ENCODE results near the gene ZNF236.
"Not testable (repeated sequence)": the region's sequence is repeated elsewhere in the genome, so short reads cannot be mapped to it uniquely, and the experiment has no call there.

The ZNF236 gene

DNA sequence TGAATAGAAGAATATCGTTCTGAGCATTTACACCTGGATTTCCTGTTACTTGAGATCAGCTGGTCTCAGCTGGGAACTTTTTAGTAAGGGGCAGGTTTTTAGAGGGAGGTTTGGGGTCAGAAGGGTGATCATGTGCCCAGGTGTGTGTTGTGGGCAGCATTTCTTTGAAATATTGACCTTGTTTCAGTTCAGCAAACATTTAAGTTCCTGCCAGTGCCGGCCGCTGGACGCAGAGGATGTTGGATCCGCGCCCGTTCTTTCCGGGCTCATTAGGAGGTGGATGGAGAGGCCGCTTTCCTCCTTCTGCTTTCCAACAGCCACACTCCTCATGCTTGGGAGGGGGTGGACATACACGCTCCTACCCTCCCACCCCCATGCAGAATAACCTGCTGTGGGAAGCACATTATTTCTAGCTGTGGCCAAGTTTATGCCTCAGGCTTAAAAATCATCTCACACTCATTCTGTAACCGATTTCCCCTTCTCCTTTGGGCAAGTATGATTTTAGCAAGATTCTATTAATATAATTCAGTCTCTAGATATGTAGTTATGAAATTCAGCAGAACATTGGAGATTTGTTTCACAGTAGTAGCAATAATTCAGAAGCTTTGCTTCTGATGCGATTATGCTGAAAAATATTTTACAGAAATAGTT is 131.4 kb downstream of the ZNF236 start:
- DNase-seq = no peak

DNA sequence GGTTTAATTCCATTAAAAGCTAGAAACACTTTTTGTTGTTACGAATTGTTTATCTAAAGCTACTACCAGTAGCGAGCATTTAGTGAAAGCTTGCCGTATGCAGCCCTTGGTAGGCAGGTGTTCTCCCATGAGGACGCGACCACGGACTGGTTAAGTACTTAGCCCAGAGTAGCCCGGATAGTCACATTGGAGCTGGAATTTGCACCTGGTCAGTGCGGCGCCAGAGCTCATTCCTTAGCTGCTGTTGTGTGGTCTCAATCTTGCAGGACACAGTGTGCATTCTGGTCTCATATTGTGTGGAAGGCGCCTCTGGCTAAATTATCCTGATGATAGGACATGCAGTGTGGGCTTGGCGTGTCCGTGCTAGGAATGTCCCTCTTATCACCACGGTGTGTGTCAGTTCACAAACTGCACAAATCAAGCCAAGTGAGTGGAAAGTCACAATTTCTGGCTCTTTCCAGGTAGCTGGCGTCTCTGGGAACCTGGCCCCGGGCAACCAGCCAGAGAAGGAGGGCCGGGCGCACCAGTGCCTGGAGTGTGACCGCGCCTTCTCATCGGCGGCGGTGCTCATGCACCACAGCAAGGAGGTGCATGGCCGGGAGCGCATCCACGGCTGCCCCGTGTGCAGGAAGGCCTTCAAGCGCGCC is 133.3 kb downstream of the ZNF236 start:
- no peak for DNase-seq

DNA sequence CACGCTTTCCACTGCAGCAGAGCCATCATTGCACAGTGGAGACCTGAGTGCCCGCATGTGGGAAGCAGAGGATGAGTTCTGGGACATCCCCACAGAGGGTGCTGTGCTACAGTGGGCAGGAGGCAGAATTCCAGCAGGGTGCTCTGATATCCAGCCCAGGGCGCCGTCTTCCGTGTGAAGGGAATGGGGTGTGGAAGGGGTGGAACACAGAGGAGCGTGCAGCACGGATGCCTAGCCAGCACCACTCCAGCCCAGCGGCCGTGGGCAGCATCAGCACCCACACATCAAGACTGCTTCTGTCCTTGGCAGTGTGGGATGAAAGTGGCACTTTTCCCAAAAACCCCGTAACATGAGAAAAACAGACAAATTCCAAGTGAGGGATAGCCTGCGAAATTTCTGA is 134.3 kb downstream of the ZNF236 start:
- no peak for DNase-seq

DNA sequence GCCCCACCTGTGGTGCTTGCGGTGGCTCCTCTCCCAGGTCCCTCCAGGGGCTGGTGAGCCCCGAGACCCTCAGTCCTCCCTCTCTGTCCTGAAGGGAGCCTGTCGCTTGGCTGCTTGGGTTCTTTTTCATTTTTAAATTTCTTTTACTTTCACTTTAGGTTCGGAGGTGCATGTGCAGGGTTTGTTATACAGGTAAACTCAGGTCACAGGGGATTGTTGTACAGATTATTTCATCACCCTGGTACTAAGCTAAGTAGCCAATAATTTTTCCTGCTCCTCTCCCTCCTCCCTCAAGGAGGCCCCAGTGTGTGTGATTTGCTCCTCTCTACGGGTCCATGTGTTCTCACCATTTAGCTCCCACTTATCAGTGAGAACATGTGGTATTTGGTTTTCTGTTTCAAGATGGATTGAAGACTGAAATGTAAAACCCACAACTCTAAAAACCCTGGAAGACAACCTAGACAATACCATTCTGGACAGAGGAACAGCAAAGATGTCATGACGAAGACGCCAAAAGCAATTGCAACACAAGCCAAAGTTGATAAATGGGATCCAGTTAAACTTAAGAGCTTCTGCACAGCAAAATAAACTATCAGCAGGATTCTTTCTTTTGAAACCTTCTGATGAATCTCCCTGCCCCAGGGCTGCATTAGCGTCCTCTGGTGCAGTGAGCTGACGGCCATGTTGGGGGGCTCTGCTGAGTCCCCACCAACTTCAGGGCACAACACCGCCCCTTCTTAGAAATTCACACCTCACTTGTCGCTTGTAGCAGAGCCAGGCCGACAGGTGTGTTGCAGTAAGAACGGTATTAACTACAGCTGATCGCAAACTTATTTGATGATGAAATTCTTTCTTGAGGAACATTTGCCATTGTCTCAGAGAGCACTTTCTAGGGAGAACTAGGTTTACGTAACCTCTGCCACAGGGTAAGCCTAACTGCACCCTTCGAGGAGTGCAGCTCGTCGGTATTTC is 135.3 kb downstream of the ZNF236 start:
- DNase-seq = no peak

DNA sequence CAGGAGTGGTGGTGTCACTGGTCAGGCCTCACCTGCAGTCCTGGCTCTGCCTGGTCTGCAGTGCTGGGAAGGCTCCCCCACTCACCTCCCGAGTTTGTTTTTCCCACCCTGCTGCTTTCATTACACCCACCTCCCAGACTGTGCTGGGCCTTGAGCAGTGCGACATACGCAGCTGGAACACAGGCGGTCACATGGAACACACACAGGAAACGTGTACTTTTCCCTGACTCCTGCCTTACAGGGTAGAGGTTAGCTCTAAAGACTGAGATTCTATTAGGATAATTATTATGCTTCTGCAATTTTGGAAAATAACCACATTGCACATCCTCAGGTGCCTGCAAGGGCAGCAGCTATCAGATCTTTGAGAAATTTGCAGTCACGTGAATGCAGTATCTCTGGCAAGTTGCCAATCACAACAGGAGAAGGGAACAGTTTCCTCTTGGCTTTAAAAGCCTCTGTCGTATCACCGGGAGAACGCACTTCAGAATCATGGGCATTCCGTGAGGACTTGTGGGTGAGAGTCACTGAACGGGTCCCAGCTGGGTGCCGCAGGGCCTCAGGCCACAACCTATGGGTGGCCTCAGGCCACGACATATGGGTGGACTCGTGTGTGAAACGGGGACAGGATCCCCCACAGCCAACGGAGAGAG is 136.5 kb downstream of the ZNF236 start:
- DNase-seq = no peak

DNA sequence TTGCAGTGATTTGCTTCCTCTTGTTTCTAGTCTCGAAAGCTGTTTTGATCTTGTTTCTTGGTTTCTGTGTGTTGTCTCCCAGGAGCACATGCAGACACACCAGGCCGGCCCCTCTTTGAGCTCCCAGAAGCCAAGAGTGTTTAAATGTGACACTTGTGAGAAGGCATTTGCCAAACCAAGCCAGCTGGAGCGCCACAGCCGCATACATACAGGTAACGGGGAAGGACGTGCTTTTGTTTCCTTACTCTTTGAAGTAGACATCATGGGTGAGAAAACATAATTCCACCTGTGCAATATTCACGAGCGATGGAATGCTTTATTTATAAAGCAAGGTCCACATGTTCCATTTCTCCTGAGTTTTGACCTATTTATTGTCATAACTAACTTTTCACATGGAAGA is 137.2 kb downstream of the ZNF236 start:
- DNase-seq = no peak

DNA sequence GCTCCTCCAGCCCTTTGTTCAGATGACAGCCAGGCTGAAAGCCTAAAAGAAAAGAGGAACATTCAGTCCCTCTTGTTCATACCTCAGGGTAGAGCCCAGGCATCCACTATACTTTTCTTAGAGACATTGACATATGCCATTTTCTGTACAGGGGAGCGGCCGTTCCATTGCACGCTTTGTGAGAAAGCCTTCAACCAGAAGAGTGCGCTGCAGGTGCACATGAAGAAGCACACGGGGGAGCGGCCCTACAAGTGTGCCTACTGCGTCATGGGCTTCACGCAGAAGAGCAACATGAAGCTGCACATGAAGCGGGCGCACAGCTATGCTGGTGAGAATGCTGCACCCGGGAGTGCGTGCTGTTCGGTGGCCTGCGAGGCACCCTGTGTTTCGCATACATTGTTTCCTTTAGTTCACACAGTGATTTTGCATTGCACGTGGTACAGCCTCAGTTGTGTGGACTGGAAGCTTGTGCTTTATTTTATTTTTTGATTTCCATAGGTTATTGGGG is 138.2 kb downstream of the ZNF236 start:
- no peak for DNase-seq

DNA sequence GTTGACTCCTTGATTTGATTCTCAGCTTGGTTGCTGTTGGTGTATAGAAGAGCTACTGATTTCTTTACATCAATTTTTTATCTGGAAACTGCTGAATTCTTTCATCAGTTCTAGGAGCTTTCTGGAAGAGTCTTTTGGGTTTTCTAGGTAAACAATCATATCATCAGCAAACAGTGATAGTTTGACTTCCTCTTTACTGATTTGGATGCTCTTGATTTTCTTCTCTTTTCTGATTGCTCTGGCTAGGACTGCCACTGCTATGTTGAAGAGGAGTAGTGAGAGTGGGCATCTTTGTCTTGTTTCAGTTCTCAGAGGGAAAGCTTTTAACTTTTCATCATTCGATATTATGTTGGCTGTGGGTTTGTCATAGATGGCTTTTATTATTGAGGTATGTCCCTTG is 140.5 kb downstream of the ZNF236 start:
- no peak for DNase-seq

DNA sequence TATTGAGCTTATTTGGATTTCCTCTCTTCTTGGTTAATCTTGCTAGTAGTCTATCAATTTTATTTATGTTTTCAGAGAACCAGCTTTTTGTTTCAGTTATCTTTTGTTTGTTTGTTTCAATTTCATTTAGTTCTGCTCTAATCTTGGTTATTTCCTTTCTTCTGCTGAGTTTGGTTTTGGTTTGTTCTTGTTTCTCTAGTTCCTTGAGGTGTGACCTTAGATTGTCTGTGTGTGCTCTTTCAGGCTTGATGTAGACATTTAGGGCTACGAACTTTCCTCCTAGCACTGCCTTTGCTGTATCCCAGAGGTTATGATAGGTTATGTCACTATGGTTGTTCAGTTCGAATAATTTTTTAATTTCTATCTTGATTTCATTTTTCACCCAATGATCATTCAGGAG is 141.6 kb downstream of the ZNF236 start:
- no peak for DNase-seq

DNA sequence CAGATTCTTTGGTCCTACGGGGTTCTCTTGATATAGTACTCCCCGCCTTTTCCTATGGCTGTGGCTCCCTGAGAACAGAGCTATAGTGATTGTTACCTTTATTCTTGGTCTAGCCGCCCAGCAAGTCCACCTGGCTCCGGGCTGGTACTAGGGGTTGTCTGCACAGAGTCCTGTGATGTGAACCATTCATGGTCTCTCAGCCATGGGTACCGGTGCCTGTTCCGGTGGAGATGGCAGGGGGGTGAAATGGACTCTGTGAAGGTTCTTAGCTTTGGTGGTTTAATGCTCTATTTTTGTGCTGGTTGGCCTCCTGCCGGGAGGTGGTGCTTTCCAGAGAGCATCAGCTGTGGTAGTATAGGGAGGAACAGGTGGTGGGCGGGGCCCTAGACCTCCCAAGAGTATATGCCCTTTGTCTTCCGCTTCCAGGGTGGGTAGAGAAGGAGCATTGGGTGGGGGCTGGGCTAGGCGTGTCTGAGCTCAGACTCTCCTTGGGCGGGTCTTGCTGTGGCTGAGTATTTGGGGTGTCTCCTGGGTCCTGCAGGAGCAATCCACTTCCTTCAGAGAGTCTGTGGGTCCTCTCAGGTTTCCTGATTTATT is 143.3 kb downstream of the ZNF236 start:
- DNase-seq = not testable (repeated sequence)

DNA sequence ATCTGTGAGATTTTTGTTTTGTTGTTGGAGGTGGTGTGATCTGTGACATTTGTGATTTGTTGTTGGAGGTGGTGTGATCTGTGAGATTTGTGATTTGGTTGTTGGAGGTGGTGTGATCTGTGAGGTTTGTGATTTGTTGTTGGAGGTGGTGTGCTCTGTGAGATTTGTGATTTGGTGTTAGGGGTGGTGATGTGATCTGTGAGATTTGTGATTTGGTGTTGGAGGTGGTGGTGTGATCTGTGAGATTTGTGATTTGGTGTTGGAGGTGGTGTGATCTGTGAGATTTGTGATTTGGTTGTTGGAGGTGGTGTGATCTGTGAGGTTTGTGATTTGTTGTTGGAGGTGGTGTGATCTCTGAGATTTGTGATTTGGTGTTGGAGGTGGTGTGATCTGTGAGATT is 144.9 kb downstream of the ZNF236 start:
- DNase-seq = not testable (repeated sequence)

DNA sequence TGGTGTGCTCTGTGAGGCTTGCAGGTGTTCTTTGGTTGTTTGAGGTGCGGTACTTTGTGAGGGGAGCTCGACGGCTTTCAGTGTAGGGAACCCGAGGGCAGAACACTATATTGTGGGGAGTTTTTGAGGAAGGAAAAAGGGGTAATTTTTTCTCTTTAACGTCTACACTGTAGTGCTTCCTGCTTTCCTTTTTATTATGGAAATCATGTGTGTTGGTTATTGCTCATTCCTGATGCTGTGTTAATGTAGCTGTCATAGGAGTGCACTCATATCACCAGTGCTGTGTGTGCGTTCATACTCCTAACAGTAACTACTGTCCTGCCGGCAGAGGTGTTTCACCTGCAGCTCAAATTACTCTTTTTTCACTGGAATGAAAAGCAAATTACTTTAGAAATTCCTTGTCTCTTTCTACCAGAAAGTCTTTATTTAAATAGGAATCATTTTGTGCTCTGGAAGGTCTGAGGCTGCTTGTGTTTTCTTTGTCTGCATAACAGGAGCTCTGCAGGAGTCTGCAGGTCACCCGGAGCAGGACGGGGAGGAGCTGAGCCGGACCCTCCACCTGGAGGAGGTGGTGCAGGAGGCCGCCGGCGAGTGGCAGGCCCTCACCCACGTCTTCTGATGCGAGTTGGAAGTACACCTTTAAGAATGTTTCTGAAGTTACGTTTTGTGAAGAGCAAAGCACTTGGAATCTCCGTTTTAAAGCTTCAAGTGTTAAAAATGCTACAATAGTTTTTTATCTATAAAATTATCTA is 145.5 kb downstream of the ZNF236 start:
- DNase-seq = no peak

DNA sequence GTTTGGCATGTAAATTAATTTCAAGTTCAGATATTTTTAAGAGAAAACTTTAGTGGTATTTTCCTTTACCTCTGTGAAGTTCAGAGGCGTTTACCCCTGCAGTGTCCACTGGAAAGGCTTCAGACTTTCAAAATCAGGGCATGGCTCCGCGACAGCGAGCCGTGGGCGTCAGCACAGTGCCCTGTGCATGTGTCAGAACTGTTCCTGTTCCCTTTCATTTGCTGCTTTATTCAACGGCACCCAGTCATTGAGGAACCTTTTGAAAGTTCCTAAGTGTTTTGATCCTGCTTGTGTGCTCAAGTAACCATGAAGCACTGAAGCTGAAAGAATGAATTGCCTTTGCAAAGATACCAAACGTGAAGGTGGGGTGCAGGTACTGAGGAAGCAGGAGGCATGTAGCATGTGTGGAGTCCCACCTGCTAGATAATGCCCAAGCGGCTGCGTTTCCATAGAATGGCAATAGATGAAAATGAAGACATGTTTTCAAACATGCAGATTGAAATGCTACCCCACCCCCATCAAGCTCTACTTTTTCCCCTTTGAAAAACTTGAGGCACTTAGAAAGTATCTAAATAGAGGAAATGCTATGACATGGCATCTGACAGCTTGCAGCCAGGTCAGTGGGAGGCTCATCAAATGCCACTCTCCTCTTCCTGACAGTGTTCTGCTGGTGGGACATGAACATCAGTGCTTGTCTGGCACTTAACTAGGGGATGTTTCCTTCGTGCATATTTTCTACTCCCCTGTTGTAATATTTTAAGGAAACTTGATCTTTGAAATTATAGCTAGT is 148.6 kb downstream of the ZNF236 start:
- no peak for DNase-seq

DNA sequence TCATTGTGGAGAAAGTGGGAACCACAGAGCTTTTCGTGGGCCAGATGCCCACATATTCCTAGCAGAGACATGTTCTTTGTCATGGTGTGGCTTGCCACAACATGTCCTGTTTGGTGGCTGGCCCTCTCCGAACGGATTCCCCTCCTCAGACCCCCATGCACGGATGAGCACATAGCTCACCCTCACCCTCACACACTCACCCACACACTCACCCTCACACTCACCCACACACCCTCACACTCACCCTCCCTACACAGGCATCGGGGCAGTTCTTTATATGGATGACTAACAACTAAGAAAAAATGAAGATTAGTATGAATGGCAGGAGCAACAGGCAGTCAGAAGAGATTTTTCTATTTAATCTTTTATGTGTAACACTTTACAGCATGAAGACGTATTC is 149.9 kb downstream of the ZNF236 start:
- DNase-seq = no peak

DNA sequence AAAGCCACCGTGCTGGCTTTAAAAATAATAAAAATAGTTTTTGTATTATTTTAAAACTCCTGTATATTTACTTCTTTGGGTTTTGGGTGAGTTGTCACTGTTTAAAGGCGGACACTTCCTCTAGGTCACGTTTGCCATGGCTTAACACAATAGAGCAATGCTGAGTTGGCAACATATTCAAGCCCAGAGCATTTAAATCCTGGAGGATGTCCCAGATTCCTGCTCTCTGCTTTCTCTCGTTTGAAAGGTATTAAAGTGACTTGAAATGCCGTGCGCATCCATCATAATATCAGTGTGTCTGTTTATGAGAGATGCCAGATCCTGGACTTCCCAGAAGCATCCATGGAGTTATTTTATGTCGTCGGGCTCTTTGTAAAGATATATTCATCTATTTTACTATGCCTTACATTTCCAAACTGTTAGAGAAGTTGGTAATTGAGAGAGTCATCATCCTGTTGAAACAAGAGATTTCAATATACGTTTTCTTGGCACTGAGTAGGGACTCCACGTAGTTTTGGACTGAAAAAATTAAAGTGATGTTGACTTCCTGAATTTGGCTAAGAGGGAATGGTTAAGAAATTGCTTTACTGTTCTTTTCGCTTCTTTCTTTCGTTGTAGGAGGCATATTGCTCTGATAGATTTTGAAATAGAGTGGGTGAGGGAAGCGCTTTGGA is 150.6 kb downstream of the ZNF236 start:
- no peak for DNase-seq

DNA sequence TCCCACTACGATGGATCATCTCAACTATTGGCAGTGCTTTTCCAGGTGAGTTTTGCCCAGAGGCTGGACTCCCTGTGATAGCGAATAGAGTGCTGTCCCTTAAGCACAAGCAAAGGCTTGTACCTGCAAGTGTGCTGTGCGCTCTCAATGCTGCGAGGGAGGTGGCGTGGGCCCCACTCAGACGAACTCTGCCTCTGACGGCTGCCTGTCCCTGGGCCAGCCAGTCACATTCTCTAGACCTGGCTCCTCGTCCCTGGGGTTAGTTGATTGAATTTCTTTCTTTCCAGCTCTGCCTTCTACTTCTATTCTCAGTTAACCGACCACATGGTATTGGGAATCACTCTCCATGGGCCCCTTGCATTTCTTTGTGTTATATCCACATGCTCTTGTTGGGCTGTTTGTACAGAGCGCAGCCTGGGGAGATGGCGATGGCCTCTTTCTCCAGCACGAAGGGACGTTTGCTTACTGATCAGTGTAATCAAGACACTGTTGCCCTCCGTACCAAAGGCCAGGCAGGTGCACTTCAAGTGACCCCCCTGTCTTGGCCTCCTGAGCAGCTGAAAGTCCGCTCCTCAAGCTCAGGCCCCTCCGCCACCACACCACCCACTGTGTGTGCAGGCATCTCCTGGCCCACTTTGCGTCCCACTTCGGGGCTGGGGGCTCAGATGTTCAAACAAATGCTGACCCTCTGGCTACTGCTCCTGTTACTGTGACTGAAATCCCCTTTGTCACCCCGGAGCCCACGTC is 151.3 kb downstream of the ZNF236 start:
- DNase-seq = no peak

DNA sequence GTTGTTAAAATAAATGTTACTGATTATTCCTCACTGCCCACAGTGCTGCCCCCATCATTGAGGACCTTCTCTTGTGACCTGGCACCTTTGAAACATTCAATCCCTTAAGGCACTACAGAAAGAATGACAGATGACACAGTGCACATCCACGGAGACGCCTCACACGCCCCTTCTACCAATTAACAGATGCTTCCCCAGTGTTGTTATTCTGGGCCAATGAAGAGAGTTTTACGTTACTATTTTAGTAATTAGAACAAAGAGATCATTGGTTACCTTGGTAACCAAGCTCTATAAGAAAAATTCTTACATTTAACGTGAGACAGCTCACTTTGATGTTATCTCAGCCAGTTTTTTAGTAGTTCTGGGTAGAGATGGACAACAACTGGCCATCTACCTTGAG is 152.0 kb downstream of the ZNF236 start:
- no peak for DNase-seq

DNA sequence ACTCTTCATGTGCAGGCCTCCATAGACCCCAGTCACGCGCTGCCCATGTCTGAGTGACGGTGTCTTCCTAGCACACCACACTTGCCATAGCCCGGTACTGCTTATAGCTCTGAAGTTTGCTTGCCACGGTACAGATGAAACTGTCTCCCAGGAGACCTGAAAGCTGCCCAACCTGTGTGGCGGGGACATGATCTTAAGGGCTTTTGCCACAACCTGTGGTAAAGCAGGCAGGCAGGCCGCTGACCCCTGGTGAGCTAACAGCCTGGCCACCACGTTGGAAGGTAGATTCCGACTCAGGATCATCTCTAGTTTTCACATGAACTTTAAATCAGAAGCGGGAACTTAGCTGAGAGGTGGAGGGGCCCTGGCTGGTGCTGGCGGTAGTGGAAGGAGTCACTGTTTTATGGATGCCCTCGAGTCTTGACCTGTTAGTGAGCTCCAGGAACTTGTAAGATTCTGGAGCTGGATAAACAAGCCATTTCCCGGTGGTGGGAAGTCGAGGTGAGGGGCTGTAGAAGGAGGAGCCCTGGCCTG is 153.3 kb downstream of the ZNF236 start:
- DNase-seq = no peak

DNA sequence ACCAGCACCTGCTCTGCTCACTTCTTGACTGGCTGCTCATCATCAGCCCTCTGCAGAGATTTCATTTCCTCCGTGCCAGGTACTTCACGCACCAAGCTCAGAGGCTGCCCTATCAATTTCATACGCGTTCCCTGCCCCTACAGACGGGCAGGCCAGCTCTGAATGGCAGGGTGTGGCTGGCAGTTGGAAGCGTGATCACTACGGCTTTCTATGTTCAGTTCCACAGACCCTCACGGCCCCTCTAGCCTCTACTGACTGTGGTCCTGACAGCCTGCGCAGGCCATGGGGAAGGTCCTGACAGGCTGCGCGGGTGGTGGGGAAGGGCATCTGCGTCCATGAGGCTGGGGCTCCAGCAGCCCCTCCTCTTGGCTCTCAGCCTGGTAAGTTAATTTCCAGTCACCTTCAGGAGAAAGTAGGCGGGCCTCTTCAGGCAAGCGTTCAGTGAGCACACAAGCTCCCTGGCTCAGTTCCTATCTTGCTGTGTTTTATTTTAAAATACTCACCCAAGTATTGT is 154.8 kb downstream of the ZNF236 start:
- DNase-seq = no peak

Data from effector CD8-positive, alpha-beta T cell (primary cell).